Liver (tissue), 3 donors: ENCODE measurements around the gene HUS1.

Experiments
- CTCF ChIP-seq: fragments of 150-350 bp; IDR thresholded peaks from 2 replicates; pipeline ENCODE4 v1.5.1; 2017; ENCODE audit warnings: improper control_type of control experiment, low read depth, low read length; ENCODE audit not compliant: missing input control
- TAF1 ChIP-seq: conservative IDR thresholded peaks from 2 replicates; pipeline ENCODE4 v1.6.1; 2016; ENCODE audit warnings: antibody characterized with exemption, mild to moderate bottlenecking
- donor health status: healthy.
- donor health status: healthy.

- TF ChIP-seq CTCF = no peak
- no peak for TF ChIP-seq TAF1
Measured at GRCh38 chr7:47931005-47932004, 48.1 kb downstream of the HUS1 start.
